Upper lobe of right lung (tissue), 1 donor: Measurements from ENCODE around the gene CDK5R2. TPM values are rescaled to one million over a fixed set of nuclear protein-coding genes. Genes with fewer than 3 reads are reported as not detected.

Experiments
- ATAC-seq: fragments of 200-7000 bp; cut with Tn5 transposase; one replicate; pipeline ENCODE4 v1.9.1; 2020; ENCODE audit warnings: mild to moderate bottlenecking, moderate library complexity
- DNase-seq: peaks from one replicate; pipeline ENCODE4 v3.0.0-alpha.2; 2020
- H3K27ac ChIP-seq: fragments of 200-600 bp; one replicate; pipeline ENCODE4 v1.8.0; 2022
- H3K27me3 ChIP-seq: fragments of 200-600 bp; one replicate; pipeline ENCODE4 v1.8.0; 2022; ENCODE audit warnings: mild to moderate bottlenecking
- H3K36me3 ChIP-seq: fragments of 200-600 bp; one replicate; pipeline ENCODE4 v1.8.0; 2022
- H3K4me1 ChIP-seq: fragments of 200-600 bp; one replicate; pipeline ENCODE4 v1.8.0; 2022
- H3K4me3 ChIP-seq: fragments of 200-600 bp; one replicate; pipeline ENCODE4 v1.8.0; 2022; ENCODE audit warnings: mild to moderate bottlenecking
- H3K9me3 ChIP-seq: fragments of 200-600 bp; one replicate; pipeline ENCODE4 v1.8.0; 2022
- CTCF ChIP-seq: fragments of 200-600 bp; IDR thresholded peaks from one replicate; pipeline ENCODE4 v1.8.0; 2022; ENCODE audit warnings: antibody characterized with exemption
- intact Hi-C: fragments of 100-400 bp; cut with DNase I; formaldehyde crosslinking; loops from one replicate; pipeline ENCODE4 v1.11.0; 2022
- total RNA-seq: library from RNA; stranded (reverse); fragmentation: NEBNext Ultra II Directional; extraction: Animal tissue kit (Norgen Biotek cat#: 25700); gene quantifications from one replicate; pipeline ENCODE4 v1.2.1, GENCODE V29; 2021
- donor health status: DM: no; HTN: yes; CAD: no; lungs with severe emphysema.

CDK5R2 gene
- total RNA-seq, 1 donor from 2014 or later = not detected

- no peaks in the 10 kb centered on the region for H3K36me3 ChIP-seq
- H3K9me3 ChIP-seq = no peaks in the 10 kb centered on the region
- ATAC-seq (no peak), DNase-seq (no peak)
- peaks cover 45% of the 10 kb centered on the region for H3K4me1 ChIP-seq
- intact Hi-C loops = no loop called here
- no peak for TF ChIP-seq CTCF
- peaks cover 99% of the 10 kb centered on the region for H3K27me3 ChIP-seq
- H3K4me3 ChIP-seq = no peak overlapping the region
- no peak overlapping the region for H3K27ac ChIP-seq
These were observed 24.4 kb downstream of the CDK5R2 start for GRCh38 chr2:218983934-218984238.

- no peak for TF ChIP-seq CTCF
- peaks cover 45% of the 10 kb centered on the region for H3K4me1 ChIP-seq
- peaks cover 99% of the 10 kb centered on the region for H3K27me3 ChIP-seq
- peak overlapping the region; percentile 14 for H3K4me3 ChIP-seq
- no peak for ATAC-seq
- no peak for DNase-seq
- no peaks in the 10 kb centered on the region for H3K36me3 ChIP-seq
- H3K9me3 ChIP-seq = no peaks in the 10 kb centered on the region
- no peak overlapping the region for H3K27ac ChIP-seq
- intact Hi-C loops = no loop called here
These were observed 25.0 kb downstream of the CDK5R2 start for GRCh38 chr2:218984239-218985020.

GRCh38 chr2:218985021-218985324 is 25.5 kb downstream of the CDK5R2 start, which contains the start of gene FEV:
TSS of gene FEV (minus strand) at chr2:218985184. CDS start at chr2:218985075, 109 bp downstream.
- ATAC-seq (no peak), DNase-seq (no peak)
- H3K36me3 ChIP-seq = no peaks in the 10 kb centered on the region
- H3K4me3 ChIP-seq = peak within 1 kb of the TSS; percentile 14
- H3K4me1 ChIP-seq = peaks cover 41% of the 10 kb centered on the region
- TF ChIP-seq CTCF = no peak
- no peak within 1 kb of the TSS for H3K27ac ChIP-seq
- no peaks in the 10 kb centered on the region for H3K9me3 ChIP-seq
- peaks cover 99% of the 10 kb centered on the region for H3K27me3 ChIP-seq
- intact Hi-C loops = no loop called here

GRCh38 chr2:218985325-218986091 is 26.0 kb downstream of the CDK5R2 start:
- ATAC-seq = no peak
- H3K4me1 ChIP-seq = peaks cover 40% of the 10 kb centered on the region
- H3K4me3 ChIP-seq = no peak overlapping the region
- no peak for TF ChIP-seq CTCF
- intact Hi-C loops = no loop called here
- no peak overlapping the region for H3K27ac ChIP-seq
- H3K27me3 ChIP-seq = peaks cover 99% of the 10 kb centered on the region
- DNase-seq = no peak
- H3K36me3 ChIP-seq = no peaks in the 10 kb centered on the region
- H3K9me3 ChIP-seq = no peaks in the 10 kb centered on the region

GRCh38 chr2:218986148-218986761 is 26.8 kb downstream of the CDK5R2 start:
- Histone ChIP-seq H3K27ac (no peak overlapping the region), H3K36me3 (no peaks in the 10 kb centered on the region), H3K27me3 (peaks cover 99% of the 10 kb centered on the region), H3K4me1 (peaks cover 34% of the 10 kb centered on the region), H3K4me3 (no peak overlapping the region), H3K9me3 (no peaks in the 10 kb centered on the region)
- no peak for ATAC-seq
- no peak for DNase-seq
- no peak for TF ChIP-seq CTCF
- intact Hi-C loops = no loop called here
